ENCODE data around the gene SEZ6. TPM values are rescaled to one million over a fixed set of nuclear protein-coding genes. Genes with fewer than 3 reads are reported as not detected.
A peak's percentile ranks its signal among the peaks of the same experiment; 100 is the strongest.

SEZ6 gene
- total RNA-seq, 1 experiment from 2014 or later, result not detected

DNA sequence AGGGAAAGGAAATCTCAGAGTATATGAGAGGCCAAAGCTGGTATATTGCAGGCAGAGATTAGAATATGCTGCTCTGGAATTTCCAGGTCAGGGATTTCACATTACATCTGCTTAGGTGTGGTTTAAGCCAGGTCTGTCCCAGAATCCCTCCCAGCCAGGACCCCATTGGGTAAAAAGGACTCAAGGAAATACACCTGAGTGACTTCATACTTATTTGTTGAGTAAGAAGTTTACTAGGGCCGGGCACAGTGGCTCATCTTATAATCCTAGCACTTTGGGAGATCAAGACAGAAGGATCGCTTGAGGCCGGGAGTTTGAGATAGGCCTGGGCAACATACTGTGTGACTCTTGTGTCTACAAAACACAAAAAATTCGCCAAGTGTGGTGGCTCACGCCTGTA lies 44.3 kb upstream of the SEZ6 start:
- Mint-ChIP-seq H3K27me3 (ENCODE audit: unreplicated experiment) (peaks cover 57% of the 10 kb centered on the region), H3K9me3 (ENCODE audit: low read depth, unreplicated experiment) (no peaks in the 10 kb centered on the region), H3K27ac (ENCODE audit: unreplicated experiment) (no peak overlapping the region), H3K4me3 (ENCODE audit: low read depth, unreplicated experiment) (no peak overlapping the region), H3K4me1 (ENCODE audit: low read depth, unreplicated experiment) (peaks cover 14% of the 10 kb centered on the region), H3K36me3 (ENCODE audit: insufficient read depth, unreplicated experiment) (no peaks in the 10 kb centered on the region)
- DNase-seq, result no peak
- TF ChIP-seq, protein P1, sequence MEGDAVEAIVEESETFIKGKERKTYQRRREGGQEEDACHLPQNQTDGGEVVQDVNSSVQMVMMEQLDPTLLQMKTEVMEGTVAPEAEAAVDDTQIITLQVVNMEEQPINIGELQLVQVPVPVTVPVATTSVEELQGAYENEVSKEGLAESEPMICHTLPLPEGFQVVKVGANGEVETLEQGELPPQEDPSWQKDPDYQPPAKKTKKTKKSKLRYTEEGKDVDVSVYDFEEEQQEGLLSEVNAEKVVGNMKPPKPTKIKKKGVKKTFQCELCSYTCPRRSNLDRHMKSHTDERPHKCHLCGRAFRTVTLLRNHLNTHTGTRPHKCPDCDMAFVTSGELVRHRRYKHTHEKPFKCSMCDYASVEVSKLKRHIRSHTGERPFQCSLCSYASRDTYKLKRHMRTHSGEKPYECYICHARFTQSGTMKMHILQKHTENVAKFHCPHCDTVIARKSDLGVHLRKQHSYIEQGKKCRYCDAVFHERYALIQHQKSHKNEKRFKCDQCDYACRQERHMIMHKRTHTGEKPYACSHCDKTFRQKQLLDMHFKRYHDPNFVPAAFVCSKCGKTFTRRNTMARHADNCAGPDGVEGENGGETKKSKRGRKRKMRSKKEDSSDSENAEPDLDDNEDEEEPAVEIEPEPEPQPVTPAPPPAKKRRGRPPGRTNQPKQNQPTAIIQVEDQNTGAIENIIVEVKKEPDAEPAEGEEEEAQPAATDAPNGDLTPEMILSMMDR (IDR thresholded peaks at IDR 0.05; ENCODE audit: unreplicated experiment), result no peak
- BruUV-seq (replicated peaks), result no TSS peak
- intact Hi-C loops (cut with micrococcal nuclease; ENCODE audit: unreplicated experiment), result no loop called here
- CTCF ChIA-PET, result interaction anchor here (0.9 kb wide), 1 partner anchor 67 kb away, joined by 3 read pairs; no protein-coding TSS in a partner anchor

DNA sequence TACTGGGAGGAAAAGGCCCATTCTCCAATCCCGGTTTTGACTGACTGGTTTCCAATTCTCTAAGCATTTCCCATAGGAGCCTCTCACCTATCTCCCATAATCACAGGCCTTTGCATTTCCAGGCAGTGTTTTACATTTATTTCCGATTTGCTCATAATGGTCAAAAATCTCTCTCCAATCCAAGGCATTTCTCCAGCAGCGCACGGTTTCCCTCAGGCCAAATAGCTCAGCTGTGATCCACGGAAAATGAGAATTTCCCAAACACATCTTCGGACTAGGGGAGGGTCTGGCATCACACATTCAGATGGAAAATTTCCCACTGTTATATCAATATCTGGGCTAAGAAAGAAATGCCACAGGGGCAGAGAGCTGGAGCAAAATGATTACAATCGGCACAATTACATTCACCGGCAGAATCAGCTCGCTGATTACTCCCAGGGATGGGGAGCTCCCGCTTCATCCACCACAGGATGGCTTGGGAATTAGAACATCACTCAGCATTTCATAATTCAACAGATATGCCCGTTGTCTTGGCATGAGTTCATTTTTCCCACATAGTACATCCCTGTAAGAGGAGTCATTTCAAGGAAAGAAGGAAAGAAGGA lies 43.8 kb upstream of the SEZ6 start:
- TF ChIP-seq, protein P1 (IDR thresholded peaks at IDR 0.05; ENCODE audit: unreplicated experiment), result no peak
- H3K27me3 Mint-ChIP-seq (ENCODE audit: unreplicated experiment), result peaks cover 57% of the 10 kb centered on the region
- H3K36me3 Mint-ChIP-seq (ENCODE audit: insufficient read depth, unreplicated experiment), result no peaks in the 10 kb centered on the region
- no peak overlapping the region for H3K27ac Mint-ChIP-seq (ENCODE audit: unreplicated experiment)
- H3K9me3 Mint-ChIP-seq (ENCODE audit: low read depth, unreplicated experiment), result no peaks in the 10 kb centered on the region
- no peak for DNase-seq
- H3K4me3 Mint-ChIP-seq (ENCODE audit: low read depth, unreplicated experiment), result no peak overlapping the region
- H3K4me1 Mint-ChIP-seq (ENCODE audit: low read depth, unreplicated experiment), result peaks cover 14% of the 10 kb centered on the region
- no TSS peak for BruUV-seq (replicated peaks)
- intact Hi-C loops (cut with micrococcal nuclease; ENCODE audit: unreplicated experiment), result no loop called here
- CTCF ChIA-PET, result interaction anchor here (0.9 to 1.0 kb wide), 2 partner anchors 54 to 68 kb away, joined by 3 read pairs; no protein-coding TSS in a partner anchor

- Mint-ChIP-seq H3K4me1 (ENCODE audit: low read depth, unreplicated experiment) (peaks cover 15% of the 10 kb centered on the region), H3K27ac (ENCODE audit: unreplicated experiment) (no peak overlapping the region), H3K9me3 (ENCODE audit: low read depth, unreplicated experiment) (no peaks in the 10 kb centered on the region), H3K27me3 (ENCODE audit: unreplicated experiment) (peaks cover 57% of the 10 kb centered on the region), H3K4me3 (ENCODE audit: low read depth, unreplicated experiment) (no peak overlapping the region), H3K36me3 (ENCODE audit: insufficient read depth, unreplicated experiment) (no peaks in the 10 kb centered on the region)
- DNase-seq, result no peak
- CTCF ChIA-PET, result interaction anchor here (0.6 to 1.0 kb wide), 4 partner anchors 10 to 178 kb away, joined by 3 to 4 read pairs (median 4); no protein-coding TSS in a partner anchor
- intact Hi-C loops (cut with micrococcal nuclease; ENCODE audit: unreplicated experiment), result no loop called here
- TF ChIP-seq, protein P1 (IDR thresholded peaks at IDR 0.05; ENCODE audit: unreplicated experiment), result no peak
- BruUV-seq (replicated peaks), result no TSS peak
Observed at GRCh38 chr17:29048440-29049368, 42.9 kb upstream of the SEZ6 start.

DNA sequence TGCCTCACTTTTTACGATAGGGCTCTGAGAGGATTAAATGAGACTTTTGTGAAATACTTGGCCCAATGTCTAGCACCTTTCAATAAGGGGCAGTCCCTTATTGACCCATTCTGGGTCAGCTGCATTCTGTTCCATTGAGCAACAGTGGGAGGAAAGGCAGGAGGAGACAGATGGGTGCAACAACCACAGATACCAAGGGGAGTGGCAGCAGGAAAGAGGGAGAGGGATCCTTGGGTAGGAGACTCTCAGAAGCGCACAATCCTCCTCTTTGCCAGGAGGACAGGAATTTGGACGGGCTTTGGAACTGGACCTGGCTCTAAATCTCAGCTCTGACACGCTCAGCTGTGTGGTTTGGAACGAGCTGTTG lies 40.6 kb upstream of the SEZ6 start:
- Mint-ChIP-seq H3K36me3 (ENCODE audit: insufficient read depth, unreplicated experiment) (peaks cover 3% of the 10 kb centered on the region), H3K4me1 (ENCODE audit: low read depth, unreplicated experiment) (peaks cover 31% of the 10 kb centered on the region), H3K27me3 (ENCODE audit: unreplicated experiment) (peaks cover 45% of the 10 kb centered on the region), H3K4me3 (ENCODE audit: low read depth, unreplicated experiment) (no peak overlapping the region), H3K27ac (ENCODE audit: unreplicated experiment) (no peak overlapping the region), H3K9me3 (ENCODE audit: low read depth, unreplicated experiment) (no peaks in the 10 kb centered on the region)
- BruUV-seq (replicated peaks), result no TSS peak
- CTCF ChIA-PET, result interaction anchor here (1.0 kb wide), 1 partner anchor 12 kb away, joined by 3 read pairs; no protein-coding TSS in a partner anchor
- peak; percentile 9 for DNase-seq
- TF ChIP-seq, protein P1 (IDR thresholded peaks at IDR 0.05; ENCODE audit: unreplicated experiment), result no peak
- intact Hi-C loops (cut with micrococcal nuclease; ENCODE audit: unreplicated experiment), result no loop called here
